ENCODE measurements around the gene PACRG.

DNA sequence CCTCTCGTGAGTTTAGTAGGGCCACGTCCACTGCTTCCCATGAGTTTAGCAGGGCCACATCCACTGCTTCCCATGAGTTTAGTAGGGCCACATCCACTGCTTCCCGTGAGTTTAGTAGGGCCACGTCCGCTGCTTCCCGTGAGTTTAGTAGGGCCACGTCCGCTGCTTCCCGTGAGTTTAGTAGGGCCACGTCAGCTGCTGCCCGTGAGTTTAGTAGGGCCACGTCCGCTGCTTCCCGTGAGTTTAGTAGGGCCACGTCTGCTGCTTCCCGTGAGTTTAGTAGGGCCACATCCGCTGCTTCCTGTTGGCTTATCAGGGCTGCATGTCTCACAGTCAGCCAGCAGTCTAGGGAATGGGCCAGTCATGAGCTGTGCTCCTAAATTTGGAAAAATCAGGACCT is 573.1 kb downstream of the PACRG start:
- TF ChIP-seq POLR2A (IDR thresholded peaks at IDR 0.05): no peak
- TF ChIP-seq, protein P1, sequence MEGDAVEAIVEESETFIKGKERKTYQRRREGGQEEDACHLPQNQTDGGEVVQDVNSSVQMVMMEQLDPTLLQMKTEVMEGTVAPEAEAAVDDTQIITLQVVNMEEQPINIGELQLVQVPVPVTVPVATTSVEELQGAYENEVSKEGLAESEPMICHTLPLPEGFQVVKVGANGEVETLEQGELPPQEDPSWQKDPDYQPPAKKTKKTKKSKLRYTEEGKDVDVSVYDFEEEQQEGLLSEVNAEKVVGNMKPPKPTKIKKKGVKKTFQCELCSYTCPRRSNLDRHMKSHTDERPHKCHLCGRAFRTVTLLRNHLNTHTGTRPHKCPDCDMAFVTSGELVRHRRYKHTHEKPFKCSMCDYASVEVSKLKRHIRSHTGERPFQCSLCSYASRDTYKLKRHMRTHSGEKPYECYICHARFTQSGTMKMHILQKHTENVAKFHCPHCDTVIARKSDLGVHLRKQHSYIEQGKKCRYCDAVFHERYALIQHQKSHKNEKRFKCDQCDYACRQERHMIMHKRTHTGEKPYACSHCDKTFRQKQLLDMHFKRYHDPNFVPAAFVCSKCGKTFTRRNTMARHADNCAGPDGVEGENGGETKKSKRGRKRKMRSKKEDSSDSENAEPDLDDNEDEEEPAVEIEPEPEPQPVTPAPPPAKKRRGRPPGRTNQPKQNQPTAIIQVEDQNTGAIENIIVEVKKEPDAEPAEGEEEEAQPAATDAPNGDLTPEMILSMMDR (IDR thresholded peaks at IDR 0.05): no peak
